Measurements from ENCODE around the gene RBM33.
A peak's percentile ranks its signal among the peaks of the same experiment; 100 is the strongest.
"Not testable (repeated sequence)": the region's sequence is repeated elsewhere in the genome, so short reads cannot be mapped to it uniquely, and the experiment has no call there.

The RBM33 gene

DNA sequence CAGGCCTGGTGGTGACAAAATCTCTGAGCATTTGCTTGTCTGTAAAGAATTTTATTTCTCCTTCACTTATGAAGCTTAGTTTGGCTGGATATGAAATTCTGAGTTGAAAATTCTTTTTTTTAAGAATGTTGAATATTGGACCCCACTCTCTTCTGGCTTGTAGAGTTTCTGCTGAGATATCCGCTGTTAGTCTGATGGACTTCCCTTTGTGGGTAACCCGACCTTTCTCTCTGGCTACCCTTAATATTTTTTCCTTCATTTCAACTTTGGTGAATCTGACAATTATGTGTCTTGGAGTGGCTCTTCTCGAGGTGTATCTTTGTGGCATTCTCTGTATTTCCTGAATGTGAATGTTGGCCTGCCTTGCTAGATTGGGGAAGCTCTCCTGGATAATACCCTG lies 46.2 kb downstream of the RBM33 start:
- DNase-seq (ENCODE audit: low spot score): not testable (repeated sequence)

DNA sequence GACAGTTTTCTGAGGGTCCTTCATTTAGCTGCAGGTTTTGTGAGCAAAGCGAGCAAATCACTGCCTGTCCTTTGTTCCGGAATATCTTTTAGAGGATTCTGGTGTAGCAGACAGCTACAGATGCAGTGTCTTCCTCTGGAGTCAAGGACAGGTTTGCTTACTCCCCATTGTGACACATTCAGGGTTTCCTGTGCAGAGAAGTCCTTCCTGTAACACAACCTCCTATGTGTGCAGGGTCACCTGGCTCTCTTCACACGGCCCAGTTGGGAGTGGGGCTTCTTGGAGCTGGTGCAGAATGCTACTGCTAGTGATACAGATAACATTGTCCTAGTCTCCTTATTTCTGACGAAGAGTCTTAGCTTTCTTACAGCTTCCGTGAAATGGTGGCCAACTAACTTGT lies 47.9 kb downstream of the RBM33 start:
- DNase-seq (ENCODE audit: low spot score): peak; percentile 7

- DNase-seq (ENCODE audit: low spot score): no peak
Measured at GRCh38 chr7:155693826-155694225, 49.4 kb downstream of the RBM33 start.

DNA sequence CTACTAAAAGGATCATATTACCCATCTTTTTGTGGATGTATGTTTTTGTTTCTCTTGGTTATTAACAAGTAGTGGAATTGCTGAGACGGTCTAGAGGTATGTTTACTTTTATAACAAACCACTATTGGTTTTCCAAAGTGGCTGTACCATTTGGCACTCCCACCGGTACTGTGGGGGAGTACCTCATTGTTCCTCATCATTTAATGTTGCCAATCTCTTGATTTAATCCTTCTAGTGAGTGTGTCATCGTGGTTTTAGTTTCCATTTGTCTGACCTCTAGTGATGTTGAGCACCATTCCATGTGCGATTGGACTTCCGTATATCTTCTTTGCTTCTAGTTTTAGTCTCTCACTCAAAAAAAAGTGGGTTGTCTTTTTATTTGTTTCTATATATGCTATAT lies 50.4 kb downstream of the RBM33 start:
- DNase-seq (ENCODE audit: low spot score): no peak

DNA sequence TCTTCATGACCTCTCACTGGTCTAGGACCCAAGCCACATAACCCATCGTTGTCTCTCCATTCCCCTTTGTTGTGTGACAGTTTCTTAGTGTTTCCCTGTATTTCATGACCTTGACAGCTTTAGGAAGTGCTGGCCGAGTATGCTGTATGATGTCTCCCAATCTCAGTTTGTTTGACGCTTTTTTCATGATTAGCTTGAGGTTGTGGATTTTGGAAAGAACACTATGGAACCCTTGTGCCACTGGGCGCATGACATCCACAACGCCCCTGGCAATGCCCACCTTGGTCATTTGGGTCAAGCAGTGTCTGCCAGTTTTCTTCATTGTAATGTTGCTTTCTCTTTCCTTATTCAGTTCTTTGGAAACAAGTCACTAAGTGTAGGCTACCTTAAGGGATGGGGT lies 52.3 kb downstream of the RBM33 start:
- DNase-seq (ENCODE audit: low spot score): no peak

DNA sequence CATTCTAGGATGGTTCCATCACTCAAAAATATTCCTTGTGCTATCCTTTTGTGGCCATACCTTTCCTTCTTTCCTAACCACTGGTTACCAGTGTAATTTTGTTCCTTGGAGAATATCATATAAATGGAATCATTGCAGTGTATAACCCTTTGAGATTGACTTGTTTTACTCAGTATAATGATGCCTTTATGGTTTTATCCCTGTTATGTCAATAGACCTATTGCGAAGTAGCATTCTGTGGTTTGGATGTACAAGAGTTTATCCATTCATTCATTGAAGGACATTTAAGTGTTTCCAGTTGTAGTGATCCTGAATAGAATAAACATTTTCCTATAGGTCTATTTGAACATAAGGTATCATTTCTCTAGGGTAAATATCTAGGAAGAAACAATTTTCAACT lies 54.2 kb downstream of the RBM33 start:
- no peak for DNase-seq (ENCODE audit: low spot score)

DNA sequence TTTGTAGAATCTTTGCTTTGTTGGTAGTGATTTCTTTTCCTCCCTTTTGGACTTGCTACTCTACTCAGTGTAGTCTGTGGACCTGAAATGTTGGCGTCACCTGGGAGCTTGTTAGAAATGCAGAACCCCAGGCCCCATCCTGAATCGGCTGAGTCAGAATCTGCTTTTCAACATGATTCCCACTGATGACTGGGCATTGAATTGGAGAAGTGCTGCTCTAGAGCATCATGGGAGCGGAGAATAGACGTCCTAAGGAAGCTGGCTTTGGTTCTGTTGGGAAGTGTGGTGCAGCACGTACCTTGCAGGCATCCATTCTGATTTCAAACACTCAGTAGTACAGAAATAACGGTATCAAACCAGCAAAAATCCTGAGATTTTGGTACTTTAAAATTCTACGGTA lies 54.7 kb downstream of the RBM33 start:
- no peak for DNase-seq (ENCODE audit: low spot score)

DNA sequence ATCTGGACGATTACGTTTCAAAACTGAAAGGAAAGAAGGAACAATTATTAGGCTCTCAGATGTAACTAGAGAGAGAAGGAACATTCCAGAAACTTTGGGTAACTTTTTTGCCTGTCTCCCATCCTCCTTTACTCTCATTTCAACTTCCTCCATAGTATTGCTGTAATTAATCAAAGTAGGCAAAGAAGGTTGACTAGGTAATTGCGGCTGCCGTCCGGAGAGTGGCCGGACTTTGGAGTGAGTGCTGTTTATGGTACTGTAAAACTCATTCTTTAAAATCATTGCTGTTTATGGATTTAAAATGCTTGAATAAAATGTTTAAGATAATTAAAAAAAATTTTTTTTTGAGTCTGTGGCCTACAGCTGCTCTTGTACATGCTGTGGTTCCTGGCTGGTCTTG lies 56.4 kb downstream of the RBM33 start:
- DNase-seq (ENCODE audit: low spot score): no peak

GRCh38 chr7:155701972-155702544 lies 57.6 kb downstream of the RBM33 start:
- no peak for DNase-seq (ENCODE audit: low spot score)

GRCh38 chr7:155702616-155703015 lies 58.2 kb downstream of the RBM33 start:
- DNase-seq (ENCODE audit: low spot score): no peak

GRCh38 chr7:155705623-155706360 lies 61.3 kb downstream of the RBM33 start:
- no peak for DNase-seq (ENCODE audit: low spot score)

GRCh38 chr7:155706376-155706775 lies 61.9 kb downstream of the RBM33 start:
- DNase-seq (ENCODE audit: low spot score): no peak

DNA sequence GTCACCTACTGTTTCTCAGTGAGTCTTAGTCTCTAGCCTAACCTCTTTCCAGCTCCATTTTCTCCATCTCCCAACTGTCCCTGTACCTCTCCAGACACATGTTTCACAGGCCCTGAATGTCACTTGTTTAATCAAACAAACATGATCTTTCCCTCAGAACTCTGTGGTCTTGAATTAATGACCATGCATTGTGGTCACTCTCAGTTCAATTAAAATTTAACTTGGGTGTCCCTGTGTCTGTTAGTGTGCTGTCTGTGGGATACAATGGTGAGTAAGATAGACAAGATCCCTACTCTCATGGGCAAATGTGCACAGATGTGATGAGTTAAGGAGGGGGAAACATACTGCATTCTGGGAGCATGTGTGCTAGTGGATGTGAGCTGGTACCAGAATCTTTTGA lies 65.0 kb downstream of the RBM33 start:
- no peak for DNase-seq (ENCODE audit: low spot score)

DNA sequence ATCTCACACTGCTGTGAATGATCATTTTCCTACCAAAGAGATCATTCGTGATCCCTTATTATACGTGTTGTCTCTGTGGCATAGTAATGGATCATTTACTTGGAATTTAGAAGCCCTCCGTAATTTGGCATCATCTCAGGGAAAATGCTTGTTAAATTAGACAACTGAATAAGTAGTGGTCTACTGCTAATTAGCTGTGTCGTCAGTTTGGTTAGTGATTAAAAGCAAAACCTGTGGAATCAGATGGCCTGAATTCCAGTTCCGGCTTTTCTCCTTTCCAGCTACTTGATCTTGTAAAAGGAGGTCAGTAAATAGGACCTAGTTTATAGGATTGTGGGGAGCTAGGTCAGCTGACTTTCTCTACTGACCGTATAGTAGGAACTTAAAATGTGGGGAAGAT lies 65.6 kb downstream of the RBM33 start:
- DNase-seq (ENCODE audit: low spot score): no peak

DNA sequence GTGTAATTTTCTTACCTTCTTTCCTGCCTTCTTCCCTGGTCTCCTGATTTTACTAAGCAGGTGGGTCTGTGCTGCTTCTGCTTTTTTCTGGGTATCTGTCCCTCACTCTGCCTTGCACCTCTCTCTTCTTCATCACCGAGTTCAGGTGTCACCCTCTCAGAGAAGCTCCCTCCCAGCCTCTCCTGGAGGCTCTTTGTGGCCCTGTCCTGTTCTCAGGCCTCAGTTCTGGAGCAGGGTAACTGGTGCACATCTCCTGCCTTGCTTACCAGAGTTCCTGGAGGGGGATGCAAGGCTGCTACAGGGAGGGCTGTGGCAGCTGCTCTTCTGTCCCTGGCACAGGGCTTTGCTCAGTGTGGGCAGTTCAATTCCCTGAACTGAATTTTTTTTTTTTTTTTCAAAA lies 66.1 kb downstream of the RBM33 start:
- DNase-seq (ENCODE audit: low spot score): no peak

DNA sequence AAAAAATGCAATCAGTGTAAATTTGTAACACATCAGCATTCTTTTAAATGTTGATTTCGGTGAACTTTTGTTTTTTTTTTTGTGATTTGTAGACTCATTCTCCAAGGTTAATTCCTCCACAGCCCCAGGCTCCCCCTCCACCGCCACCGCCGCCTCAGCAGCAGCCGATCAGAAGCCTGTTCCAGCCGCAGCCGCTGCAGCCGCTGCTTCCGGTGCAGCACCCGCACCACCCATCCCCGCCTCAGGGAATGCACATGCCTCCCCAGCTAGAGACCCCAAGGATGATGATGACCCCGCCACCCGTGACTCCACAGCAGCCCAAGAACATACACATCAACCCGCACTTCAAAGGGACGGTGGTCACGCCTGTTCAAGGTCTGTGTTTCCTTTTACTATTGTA lies 66.6 kb downstream of the RBM33 start:
- DNase-seq (ENCODE audit: low spot score): no peak

- DNase-seq (ENCODE audit: low spot score): no peak
Measured at GRCh38 chr7:155713384-155713783, 68.9 kb downstream of the RBM33 start.

- DNase-seq (ENCODE audit: low spot score): no peak
Measured at GRCh38 chr7:155714702-155715101, 70.2 kb downstream of the RBM33 start.

GRCh38 chr7:155715111-155715805 lies 70.8 kb downstream of the RBM33 start:
- no peak for DNase-seq (ENCODE audit: low spot score)

DNA sequence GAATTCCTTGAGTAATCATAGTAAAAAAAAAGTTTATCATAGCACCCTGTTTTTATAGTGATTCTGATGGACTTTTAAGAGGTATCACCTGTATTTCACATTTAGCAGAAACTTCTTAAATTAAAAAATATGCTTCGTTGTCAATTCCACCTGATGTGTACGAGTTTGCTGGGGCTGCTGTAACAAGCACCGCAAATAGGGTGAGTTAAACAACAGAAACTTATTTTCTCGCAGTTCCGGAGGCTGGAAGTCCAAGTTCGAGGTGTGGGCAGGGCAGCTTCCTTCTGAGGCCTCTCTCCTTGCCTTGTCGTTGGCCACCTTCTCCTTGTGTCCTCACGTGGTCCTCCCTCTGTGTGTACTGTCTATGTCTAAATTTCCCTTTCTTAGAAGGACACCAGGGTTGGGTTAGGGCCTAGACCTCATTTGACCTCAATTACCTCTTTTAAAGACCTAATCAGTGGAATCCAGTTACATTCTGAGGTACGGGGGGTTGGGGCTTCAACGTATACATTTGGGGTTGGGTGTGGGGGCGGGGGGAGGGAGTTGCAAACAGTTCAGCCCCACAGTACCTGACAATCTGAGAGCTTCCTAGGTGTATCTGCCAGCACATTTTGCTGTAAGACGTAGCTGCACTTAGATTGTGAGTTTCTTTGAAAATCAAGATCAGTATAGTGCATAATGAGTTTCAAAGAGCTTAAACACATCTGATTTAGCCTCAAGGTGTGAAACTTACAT lies 72.7 kb downstream of the RBM33 start:
- no peak for DNase-seq (ENCODE audit: low spot score)

- DNase-seq (ENCODE audit: low spot score): no peak
Measured at GRCh38 chr7:155721056-155721455, 76.6 kb downstream of the RBM33 start.

DNA sequence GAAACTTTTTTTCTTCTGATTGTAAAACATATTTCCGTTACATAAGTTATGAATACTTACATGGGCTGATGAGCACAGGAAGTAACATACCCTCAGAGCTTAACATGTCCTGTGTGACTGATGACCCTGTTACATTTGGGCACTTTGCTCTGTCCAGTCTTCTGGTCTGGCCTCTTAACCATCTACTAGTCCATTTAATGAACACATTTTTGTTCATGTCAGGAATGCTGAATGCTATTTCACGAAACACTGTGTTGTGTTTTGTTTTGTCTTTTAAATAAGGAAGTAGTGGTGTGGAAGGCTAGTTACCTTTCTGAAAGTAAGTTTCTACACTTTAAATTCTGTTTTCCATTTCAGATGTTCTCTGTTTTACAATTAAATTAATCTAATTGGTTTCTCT lies 77.7 kb downstream of the RBM33 start:
- DNase-seq (ENCODE audit: low spot score): no peak

- no peak for DNase-seq (ENCODE audit: low spot score)
Measured at GRCh38 chr7:155722936-155723335, 78.5 kb downstream of the RBM33 start.

Measured in CD4-positive, alpha-beta T cell treated with Interleukin-15 for 4 hours (primary cell).